Measurements from ENCODE around the gene ANKZF1.

DNA sequence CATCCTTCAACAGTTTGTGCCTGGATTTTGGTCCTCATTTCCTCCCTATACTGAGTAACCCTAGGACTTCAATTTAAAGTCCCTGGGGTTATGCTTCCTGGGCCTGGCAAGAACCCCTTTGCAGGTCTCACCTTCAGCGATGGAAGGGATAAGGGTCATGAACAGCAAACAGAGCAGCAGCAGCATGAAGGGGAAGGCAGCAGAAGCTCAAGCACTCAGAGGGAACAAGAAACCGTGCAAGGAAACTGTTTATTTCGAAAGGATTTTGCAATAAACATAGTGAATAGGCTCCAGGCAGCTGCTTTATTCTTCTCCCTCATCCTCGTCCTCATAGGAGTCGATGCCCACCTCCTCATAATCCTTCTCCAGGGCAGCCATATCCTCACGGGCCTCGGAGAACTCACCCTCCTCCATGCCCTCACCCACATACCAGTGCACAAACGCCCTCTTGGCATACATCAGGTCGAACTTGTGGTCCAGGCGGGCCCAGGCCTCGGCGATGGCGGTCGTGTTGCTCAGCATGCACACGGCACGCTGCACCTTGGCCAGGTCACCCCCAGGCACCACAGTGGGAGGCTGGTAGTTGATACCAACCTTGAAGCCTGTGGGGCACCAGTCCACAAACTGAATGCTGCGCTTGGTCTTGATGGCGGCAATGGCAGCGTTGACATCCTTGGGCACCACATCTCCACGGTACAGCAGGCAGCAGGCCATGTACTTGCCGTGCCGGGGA, 20.6 kb downstream of the ANKZF1 start:
- TF ChIP-seq CTCF (IDR thresholded peaks at IDR 0.05; ENCODE audit: poor library complexity) (no peak), EZH2 (IDR thresholded peaks at IDR 0.05; ENCODE audit: borderline replicate concordance) (no peak), EZH2phosphoT487 (IDR thresholded peaks at IDR 0.05; ENCODE audit: low read depth, severe bottlenecking, unreplicated experiment) (no peak)

Measured in hepatocyte (in vitro differentiated cells).